Measurements from ENCODE around the gene AK9. TPM values are rescaled to one million over a fixed set of nuclear protein-coding genes. Genes with fewer than 3 reads are reported as not detected.

The AK9 gene
- total RNA-seq, 4 donors from 2014 or later = 8.4 to 15.0 (median 10.6) TPM

GRCh38 chr6:109510358-109510757 is 180.6 kb downstream of the AK9 start:
- no peaks in the 10 kb centered on the region for H3K9me3 ChIP-seq

GRCh38 chr6:109508166-109508860 is 182.7 kb downstream of the AK9 start:
- 85% methylated on average over 4 of the region's 4 CpGs for WGBS
- H3K27ac ChIP-seq (replicated peaks in 1 of 4) = no peak overlapping the region

More at GRCh38 chr6:109510358-109510757, 180.6 kb downstream of the AK9 start:
- Histone ChIP-seq H3K36me3 (no peaks in the 10 kb centered on the region), H3K4me1 (no peaks in the 10 kb centered on the region), H3K27me3 (no peaks in the 10 kb centered on the region), H3K4me3 (no peak overlapping the region), H3K27ac (replicated peaks in 1 of 4) (no peak overlapping the region)
- DNase-seq (ENCODE audit: extremely low spot score) = no peak
- WGBS = 71% methylated on average over 1 of the region's 1 CpG
- intact Hi-C loops (cut with DNase I) = no loop called here
- no peak for TF ChIP-seq EP300 (IDR thresholded peaks at IDR 0.05)
- TF ChIP-seq POLR2AphosphoS5 (IDR thresholded peaks at IDR 0.05) = no peak
- no peak for TF ChIP-seq POLR2A (IDR thresholded peaks at IDR 0.05; ENCODE audit: low read depth)
- TF ChIP-seq, protein P1, sequence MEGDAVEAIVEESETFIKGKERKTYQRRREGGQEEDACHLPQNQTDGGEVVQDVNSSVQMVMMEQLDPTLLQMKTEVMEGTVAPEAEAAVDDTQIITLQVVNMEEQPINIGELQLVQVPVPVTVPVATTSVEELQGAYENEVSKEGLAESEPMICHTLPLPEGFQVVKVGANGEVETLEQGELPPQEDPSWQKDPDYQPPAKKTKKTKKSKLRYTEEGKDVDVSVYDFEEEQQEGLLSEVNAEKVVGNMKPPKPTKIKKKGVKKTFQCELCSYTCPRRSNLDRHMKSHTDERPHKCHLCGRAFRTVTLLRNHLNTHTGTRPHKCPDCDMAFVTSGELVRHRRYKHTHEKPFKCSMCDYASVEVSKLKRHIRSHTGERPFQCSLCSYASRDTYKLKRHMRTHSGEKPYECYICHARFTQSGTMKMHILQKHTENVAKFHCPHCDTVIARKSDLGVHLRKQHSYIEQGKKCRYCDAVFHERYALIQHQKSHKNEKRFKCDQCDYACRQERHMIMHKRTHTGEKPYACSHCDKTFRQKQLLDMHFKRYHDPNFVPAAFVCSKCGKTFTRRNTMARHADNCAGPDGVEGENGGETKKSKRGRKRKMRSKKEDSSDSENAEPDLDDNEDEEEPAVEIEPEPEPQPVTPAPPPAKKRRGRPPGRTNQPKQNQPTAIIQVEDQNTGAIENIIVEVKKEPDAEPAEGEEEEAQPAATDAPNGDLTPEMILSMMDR (IDR thresholded peaks at IDR 0.05) = no peak

DNA sequence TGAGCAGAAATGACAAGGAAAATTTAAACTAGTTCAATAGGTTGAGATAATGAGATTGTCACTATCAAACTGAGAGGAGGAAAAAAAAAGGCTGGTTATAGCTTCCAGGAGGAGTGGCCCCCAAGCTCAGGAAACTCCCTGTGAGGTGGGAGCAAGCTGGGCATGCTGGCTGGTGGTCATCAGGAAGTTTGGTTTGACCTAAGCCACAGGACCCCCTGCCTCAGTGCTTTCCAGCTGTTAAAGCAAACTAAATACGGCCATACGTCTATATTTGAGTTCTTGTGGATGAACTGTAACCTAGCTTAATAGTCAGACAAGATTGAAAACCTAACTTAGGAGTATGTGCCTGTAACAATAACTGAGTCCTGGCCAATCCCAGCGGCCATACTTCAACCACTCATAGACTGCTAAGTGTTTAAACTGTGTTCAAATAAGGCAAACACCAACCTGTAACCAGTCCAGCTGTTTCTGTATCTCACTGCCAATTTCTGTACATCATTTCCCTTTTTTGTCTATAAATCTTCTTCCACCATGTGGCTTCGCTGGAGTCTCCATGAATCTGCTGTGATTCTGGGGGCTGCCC is 183.4 kb downstream of the AK9 start:
- TF ChIP-seq POLR2AphosphoS5 (IDR thresholded peaks at IDR 0.05) (no peak), POLR2A (IDR thresholded peaks at IDR 0.05; ENCODE audit: low read depth) (no peak), EP300 (IDR thresholded peaks at IDR 0.05) (no peak)
- TF ChIP-seq, protein P1 (IDR thresholded peaks at IDR 0.05) = no peak
- no peak overlapping the region for H3K27ac ChIP-seq (replicated peaks in 1 of 4)
- intact Hi-C loops (cut with DNase I) = no loop called here
- H3K27me3 ChIP-seq = no peaks in the 10 kb centered on the region
- no peaks in the 10 kb centered on the region for H3K4me1 ChIP-seq
- no peak for DNase-seq (ENCODE audit: extremely low spot score)
- no peaks in the 10 kb centered on the region for H3K9me3 ChIP-seq
- no peaks in the 10 kb centered on the region for H3K36me3 ChIP-seq
- H3K4me3 ChIP-seq = no peak overlapping the region
- 72% methylated on average over 4 of the region's 4 CpGs for WGBS

More at GRCh38 chr6:109508166-109508860, 182.7 kb downstream of the AK9 start:
- DNase-seq (ENCODE audit: extremely low spot score) = peak; percentile 86
- Histone ChIP-seq H3K9me3 (no peaks in the 10 kb centered on the region), H3K36me3 (no peaks in the 10 kb centered on the region), H3K27me3 (no peaks in the 10 kb centered on the region), H3K4me1 (no peaks in the 10 kb centered on the region), H3K4me3 (no peak overlapping the region)
- TF ChIP-seq, protein P1 (IDR thresholded peaks at IDR 0.05) = no peak
- no peak for TF ChIP-seq POLR2A (IDR thresholded peaks at IDR 0.05; ENCODE audit: low read depth)
- no peak for TF ChIP-seq POLR2AphosphoS5 (IDR thresholded peaks at IDR 0.05)
- no peak for TF ChIP-seq EP300 (IDR thresholded peaks at IDR 0.05)
- intact Hi-C loops (cut with DNase I) = no loop called here

DNA sequence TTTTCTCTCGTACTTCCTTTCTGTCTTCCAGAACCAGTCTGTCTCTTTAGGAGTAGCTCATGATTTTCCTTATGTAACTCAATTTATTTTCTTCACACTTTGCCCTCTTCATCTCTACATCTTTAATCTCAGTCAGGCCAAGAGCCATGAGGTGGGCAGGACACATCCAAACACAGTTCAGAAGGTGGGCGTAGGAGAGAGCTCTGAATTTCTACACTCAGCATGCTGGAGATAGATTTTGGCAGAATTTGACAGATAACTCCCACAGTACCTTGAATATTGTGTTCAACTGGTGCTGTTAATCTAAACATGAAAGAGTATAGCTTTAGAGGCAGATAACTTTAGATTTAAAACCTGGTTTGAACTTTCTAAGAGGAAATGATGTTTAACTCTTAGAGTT is 184.2 kb downstream of the AK9 start:
- Histone ChIP-seq H3K27me3 (no peaks in the 10 kb centered on the region), H3K4me1 (no peaks in the 10 kb centered on the region), H3K4me3 (no peak overlapping the region), H3K27ac (replicated peaks in 1 of 4) (no peak overlapping the region), H3K9me3 (no peaks in the 10 kb centered on the region), H3K36me3 (no peaks in the 10 kb centered on the region)
- no peak for TF ChIP-seq POLR2AphosphoS5 (IDR thresholded peaks at IDR 0.05)
- TF ChIP-seq EP300 (IDR thresholded peaks at IDR 0.05) = no peak
- TF ChIP-seq POLR2A (IDR thresholded peaks at IDR 0.05; ENCODE audit: low read depth) = no peak
- TF ChIP-seq, protein P1 (IDR thresholded peaks at IDR 0.05) = no peak
- DNase-seq (ENCODE audit: extremely low spot score) = no peak
- WGBS = 79% methylated on average over 2 of the region's 2 CpGs
- intact Hi-C loops (cut with DNase I) = no loop called here
